Forelimb muscle (tissue), 1 donor: ENCODE results near the gene AKAP5. TPM values are rescaled to one million over a fixed set of nuclear protein-coding genes. Genes with fewer than 3 reads are reported as not detected.

ENCODE experiments used
- DNase-seq: peaks from one replicate; pipeline ENCODE4 v3.0.0-alpha.2; 2013; ENCODE audit warnings: low read depth
- polyA plus RNA-seq: library from polyadenylated mRNA; unstranded; fragments of 120-200 nt; gene quantifications from one replicate; pipeline ENCODE4 v1.2.1, GENCODE V29; 2013; ENCODE audit not compliant: insufficient read length

Gene AKAP5
- polyA plus RNA-seq, 1 donor = 0.44 TPM

- no peak for DNase-seq
Measured at GRCh38 chr14:64459405-64460136, 5.7 kb upstream of the AKAP5 start.

GRCh38 chr14:64461221-64461620 lies 4.1 kb upstream of the AKAP5 start:
- no peak for DNase-seq

GRCh38 chr14:64463195-64463594 lies 2.1 kb upstream of the AKAP5 start:
- DNase-seq = no peak

GRCh38 chr14:64463873-64464272 lies 1.4 kb upstream of the AKAP5 start:
- DNase-seq = no peak

GRCh38 chr14:64464651-64465050 lies 648 bp upstream of the AKAP5 start:
- no peak for DNase-seq

GRCh38 chr14:64465831-64466554 lies 694 bp downstream of the AKAP5 start:
- no peak for DNase-seq

GRCh38 chr14:64467101-64467500 lies 1.8 kb downstream of the AKAP5 start:
- DNase-seq = no peak

- no peak for DNase-seq
Measured at GRCh38 chr14:64467566-64467965, 2.3 kb downstream of the AKAP5 start.

- no peak for DNase-seq
Measured at GRCh38 chr14:64468451-64468850, 3.2 kb downstream of the AKAP5 start.

- no peak for DNase-seq
Measured at GRCh38 chr14:64474041-64474440, 8.7 kb downstream of the AKAP5 start.

- no peak for DNase-seq
Measured at GRCh38 chr14:64474698-64475097, 9.4 kb downstream of the AKAP5 start.

GRCh38 chr14:64475585-64476273 lies 10.4 kb downstream of the AKAP5 start:
- no peak for DNase-seq

GRCh38 chr14:64476438-64476837 lies 11.1 kb downstream of the AKAP5 start:
- DNase-seq = no peak

- DNase-seq = no peak
Measured at GRCh38 chr14:64478634-64479250, 13.4 kb downstream of the AKAP5 start.

- no peak for DNase-seq
Measured at GRCh38 chr14:64488590-64489099, 23.3 kb downstream of the AKAP5 start.

- DNase-seq = no peak
Measured at GRCh38 chr14:64491637-64492036, 26.3 kb downstream of the AKAP5 start.

GRCh38 chr14:64493455-64493854 lies 28.2 kb downstream of the AKAP5 start:
- DNase-seq = no peak

- DNase-seq = no peak
Measured at GRCh38 chr14:64495252-64495651, 30.0 kb downstream of the AKAP5 start.

- no peak for DNase-seq
Measured at GRCh38 chr14:64496764-64497163, 31.5 kb downstream of the AKAP5 start.

GRCh38 chr14:64500088-64500487 lies 34.8 kb downstream of the AKAP5 start:
- no peak for DNase-seq

- DNase-seq = no peak
Measured at GRCh38 chr14:64501411-64502171, 36.3 kb downstream of the AKAP5 start.
